ENCODE results near the gene SKIC8.

DNA sequence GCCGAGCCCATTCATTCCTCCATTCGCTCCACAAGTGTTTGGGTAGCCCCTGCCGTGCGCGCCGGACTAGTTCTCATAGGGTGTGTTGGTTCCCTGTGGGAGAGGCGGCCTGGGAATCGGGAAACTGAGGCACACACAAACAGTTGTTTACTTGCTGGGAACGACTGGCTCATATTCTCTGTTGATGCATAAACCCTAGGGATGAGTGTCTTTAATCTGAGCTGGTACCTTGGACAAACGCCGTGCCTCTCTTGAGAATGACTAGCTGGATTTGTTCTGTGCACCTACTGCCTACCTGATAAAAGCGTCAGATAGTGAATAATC, 34.3 kb downstream of the SKIC8 start:
- TF ChIP-seq CTCF (IDR thresholded peaks at IDR 0.05), result no peak
- TF ChIP-seq POLR2AphosphoS5 (IDR thresholded peaks at IDR 0.05), result no peak
- TF ChIP-seq EP300 (IDR thresholded peaks at IDR 0.05; ENCODE audit: low read depth), result no peak
